WI38 (cell line): ENCODE data around the gene MTARC1.

Experiments
- H3K4me3 ChIP-seq: 2 replicates; pipeline ENCODE4 v1.5.1; 2011; ENCODE audit warnings: low read depth, mild to moderate bottlenecking, control low read depth, low read length
- CTCF ChIP-seq: IDR thresholded peaks from 2 replicates; pipeline ENCODE4 v1.5.1; 2012; ENCODE audit warnings: low read depth, mild to moderate bottlenecking, control low read depth, low read length

The MTARC1 gene

GRCh38 chr1:220833436-220833835, 46.7 kb downstream of the MTARC1 start:
- TF ChIP-seq CTCF: no peak
- H3K4me3 ChIP-seq: no peak overlapping the region

GRCh38 chr1:220834155-220834870, 47.6 kb downstream of the MTARC1 start:
- no peak for TF ChIP-seq CTCF

More at GRCh38 chr1:220834155-220834870, 47.6 kb downstream of the MTARC1 start:
- H3K4me3 ChIP-seq: no peak overlapping the region
